Activated CD8-positive, alpha-beta memory T cell treated with anti-CD3 and anti-CD28 coated beads for 24 hours (primary cell): ENCODE data around the gene ZNF385D.
"Not testable (repeated sequence)": the region's sequence is repeated elsewhere in the genome, so short reads cannot be mapped to it uniquely, and the experiment has no call there.

Experiments used
- DNase-seq: peaks from one replicate; pipeline ENCODE4 v3.0.0-alpha.2; 2020

ZNF385D gene

DNA sequence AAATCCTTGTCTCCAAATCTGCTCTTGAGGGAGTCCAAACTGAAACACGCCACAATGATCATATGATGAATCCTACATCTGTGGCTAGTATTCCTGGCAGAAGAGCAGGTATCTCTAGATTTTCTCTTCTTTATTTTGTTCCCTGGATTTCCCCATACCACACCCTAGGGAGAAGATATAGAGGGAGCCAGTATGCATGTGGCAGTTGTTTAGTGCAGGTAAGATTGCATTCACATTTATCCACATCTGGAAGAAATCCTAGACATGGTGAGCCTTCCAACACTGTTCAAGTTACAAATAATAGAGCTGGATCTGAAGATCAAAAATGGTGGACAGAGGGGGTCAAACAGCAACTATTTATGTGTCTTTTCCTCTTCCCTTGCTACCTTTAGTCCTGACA, 316.7 kb downstream of the ZNF385D start:
- no peak for DNase-seq

DNA sequence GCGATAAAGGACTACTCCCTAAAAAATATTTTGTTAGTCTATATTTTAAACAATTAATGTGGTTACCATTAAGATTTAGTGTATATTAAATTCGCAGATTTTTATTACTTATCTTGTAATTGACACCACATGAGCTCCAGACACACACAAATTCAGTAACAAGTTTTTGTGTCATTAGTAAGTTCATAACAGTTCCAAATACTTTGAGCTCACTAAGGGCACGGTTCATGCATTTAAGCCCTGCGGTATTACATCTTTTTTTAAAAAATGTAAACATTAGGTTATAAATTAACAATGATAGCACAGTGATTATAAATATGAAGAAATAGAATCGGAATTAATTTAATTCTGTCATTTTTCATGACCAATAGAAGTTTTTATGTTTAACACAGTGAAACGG, 317.3 kb downstream of the ZNF385D start:
- no peak for DNase-seq

DNA sequence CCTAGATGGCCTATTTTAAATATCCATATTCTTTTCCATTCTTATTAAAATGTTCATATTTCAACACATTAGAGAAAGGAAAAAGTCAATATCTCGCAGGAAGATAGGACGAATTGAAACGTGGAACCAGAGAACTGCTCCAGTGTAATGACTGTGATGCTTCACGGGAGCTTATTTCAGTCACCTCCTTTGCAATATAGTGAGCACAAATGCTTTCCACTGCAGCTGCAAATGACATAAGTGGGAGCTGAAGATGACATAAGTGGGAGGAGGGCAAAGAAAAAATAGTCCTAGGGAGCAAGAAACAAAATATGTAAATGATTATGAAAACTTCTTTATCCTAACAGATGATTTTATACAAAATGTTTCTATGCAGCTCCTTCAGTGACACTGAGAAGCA, 324.1 kb downstream of the ZNF385D start:
- no peak for DNase-seq

DNA sequence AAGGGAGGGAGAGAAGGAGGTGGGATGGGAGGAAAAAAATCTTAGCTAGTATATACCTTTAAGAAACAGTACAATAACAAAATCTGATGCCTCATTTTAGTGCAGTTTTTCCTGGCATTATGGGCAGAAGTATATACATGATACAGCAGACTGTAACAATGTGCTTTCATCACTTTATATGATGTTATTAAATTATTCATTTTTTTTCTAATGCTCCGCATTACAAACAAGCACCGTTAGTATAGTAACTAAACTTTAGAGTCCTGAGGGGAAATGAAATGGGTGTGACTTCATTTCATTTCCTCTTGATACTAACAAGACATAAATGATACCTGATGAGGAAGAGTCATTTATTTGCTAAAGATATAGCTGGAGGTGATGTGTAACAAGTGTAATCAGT, 325.3 kb downstream of the ZNF385D start:
- DNase-seq, result no peak

DNA sequence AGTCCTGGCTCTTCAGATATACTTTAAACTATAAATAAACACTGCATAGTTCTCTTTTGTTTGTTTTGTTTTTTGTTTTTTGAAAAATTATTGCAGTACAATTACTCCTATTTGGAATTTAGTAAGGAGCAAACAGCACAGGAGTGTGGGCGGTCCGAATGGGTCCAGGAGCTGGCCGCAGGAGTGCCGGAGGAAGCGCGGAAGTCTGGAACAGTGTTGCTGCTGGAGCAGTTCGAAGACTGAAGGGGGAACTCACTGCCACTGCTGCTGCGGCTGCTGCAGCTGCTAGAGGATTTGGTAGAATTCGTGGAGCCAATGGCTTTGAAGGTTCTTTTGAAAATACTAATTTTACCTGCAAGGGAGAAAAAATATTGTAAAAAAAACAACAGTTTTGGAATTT, 329.9 kb downstream of the ZNF385D start:
- no peak for DNase-seq

DNA sequence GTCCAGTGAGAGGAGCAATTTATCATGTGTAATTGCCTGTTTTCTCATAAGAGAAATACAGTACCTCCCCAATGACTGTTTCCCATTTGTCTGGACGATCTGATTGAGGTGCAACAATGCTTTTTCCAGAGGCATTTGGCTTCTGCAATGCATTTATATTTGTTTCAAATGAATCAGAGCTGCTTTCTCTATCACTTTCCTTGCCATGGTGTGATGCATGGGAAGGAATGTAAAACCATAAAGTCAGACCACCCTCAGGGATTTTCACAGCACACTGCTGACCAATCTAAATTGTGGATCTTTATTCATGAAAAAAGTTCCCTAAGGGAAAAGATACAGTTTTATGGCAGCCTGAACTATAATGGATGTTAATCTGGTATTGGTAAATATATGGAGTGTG, 333.0 kb downstream of the ZNF385D start:
- DNase-seq, result no peak

DNA sequence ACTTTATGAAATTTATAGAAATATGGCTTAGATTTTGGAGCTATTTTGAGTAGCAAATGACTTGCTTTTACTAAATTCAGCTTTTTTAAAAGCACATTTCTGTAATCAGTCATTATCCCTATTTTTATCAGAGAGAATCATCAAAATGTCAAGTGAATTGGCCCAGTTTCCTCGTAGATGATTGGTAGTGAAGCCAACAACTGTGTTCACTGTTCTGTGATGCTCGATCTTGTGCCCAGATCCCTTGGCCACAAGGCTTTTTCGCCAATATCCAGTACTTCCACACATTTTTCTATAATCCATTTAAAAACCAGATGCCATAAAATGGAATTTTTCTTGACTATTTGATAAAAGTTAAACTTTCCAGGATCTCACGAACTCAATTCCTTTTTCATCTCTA, 336.5 kb downstream of the ZNF385D start:
- DNase-seq, result no peak

DNA sequence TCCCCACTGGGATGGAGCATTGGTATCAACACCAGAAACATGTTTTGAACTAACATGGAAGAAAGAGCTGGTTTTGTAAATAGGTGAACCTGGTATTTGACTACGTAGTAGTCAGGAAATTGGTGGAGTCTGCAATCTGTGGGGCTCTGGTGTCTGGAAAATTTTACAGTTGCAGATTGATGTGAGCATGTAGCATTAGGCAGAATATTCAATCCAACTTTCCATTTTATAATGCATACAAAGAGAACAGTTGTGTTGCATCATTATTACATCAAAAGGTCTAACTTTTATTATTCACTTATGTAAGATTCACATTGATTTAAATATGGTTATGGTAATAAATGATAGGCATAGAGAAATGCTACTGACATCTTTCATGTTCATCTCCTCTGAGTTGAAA, 340.0 kb downstream of the ZNF385D start:
- DNase-seq, result no peak

DNA sequence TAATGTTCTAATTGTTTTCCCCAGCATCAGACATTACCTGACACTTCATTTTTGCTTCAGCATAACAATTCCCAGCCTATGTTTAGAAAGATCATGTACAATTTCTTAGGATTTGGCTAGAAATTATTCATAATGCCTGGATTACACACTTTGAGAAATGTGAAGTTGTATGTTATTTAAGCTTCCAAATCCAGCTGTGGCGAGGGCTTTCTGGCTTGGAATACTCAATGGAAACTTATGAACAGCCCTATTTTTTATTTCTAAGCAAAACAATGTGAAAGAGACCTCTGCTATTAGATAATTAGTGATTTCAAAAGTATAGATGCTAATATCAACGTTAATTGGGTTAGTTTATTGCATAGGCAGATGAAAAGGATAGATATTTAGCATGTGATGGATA, 341.6 kb downstream of the ZNF385D start:
- DNase-seq, result no peak

DNA sequence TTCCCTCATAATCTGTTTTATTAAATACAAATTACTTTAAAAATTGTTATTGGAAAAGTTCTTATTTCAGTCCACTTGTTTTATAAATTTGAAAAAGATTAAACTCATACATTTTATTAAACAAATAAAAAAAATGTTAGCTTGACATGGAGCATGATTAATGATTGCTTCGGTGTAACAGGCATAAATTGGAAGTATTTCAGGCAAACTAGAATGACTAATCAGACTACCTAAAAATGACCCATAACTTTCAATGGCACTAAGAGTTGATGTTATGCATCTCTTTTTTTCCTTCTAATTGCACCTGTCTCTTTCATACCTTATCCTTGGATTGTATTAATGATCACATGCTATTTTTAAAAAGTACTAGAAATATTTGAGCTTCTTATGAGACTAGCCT, 343.3 kb downstream of the ZNF385D start:
- no peak for DNase-seq

DNA sequence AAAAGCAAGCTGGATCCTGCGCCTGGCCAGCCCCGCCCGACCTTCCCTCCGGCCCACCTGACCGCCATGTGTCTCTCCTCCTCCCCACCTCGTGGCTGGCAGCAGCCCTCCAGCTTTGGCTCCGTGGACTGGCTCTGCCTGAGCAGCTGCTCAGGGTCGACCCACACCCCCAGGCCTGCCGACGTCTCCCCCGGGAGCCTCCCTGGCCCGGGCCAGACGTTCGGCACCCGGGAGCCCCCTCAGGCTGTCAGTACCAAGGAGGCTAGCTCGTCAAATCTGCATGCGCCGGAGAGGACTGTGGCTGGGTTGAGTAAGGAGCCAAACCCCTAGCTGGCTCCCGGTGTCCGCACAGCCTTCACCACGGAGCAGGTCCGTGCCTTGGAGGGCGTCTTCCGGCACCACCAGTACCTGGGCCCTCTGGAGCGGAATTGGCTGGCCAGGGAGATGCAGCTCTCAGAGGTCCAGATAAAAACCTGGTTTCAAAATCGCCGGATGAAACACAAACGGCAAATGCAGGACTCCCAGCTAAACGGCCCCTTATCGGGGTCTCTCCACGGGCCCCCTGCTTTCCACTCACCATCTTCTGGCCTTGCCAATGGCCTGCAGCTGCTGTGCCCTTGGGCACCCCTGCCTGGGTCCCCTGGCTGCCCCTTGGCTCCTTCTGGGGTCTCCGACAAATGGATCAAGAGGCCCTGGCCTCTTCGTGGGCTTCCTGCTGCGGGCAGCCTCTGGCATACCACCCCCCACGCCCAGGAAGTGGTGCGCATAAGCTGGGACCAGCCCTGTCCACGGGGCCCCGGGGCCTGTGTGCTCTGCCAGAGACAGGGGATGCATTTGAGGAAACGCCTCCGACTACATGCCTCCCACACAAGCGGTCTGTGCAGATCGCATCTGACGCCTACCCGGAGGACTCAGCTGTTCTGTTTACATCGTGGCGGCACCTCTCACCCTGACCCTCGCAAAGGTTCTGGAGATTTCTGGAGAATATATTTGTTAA, 345.0 kb downstream of the ZNF385D start:
- DNase-seq, result no peak

DNA sequence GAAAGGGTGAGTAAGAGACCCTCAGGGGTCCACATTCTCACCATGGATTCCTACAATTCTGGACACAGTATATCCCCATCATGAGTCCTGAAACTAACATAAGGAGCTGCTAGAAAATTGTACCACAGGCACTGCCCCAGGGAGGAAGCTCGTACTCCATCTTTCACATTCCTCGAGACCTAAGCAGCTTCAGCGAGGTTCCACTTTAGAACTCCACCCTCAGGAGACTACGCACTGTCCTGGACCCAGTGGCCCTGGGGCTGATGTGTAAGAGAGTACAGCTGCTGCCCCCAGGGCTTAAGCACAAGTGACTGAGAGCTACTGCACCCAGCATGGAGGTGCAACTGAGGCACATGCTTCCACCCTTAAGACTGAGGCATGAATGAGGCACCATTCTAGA, 352.5 kb downstream of the ZNF385D start:
- no peak for DNase-seq

DNA sequence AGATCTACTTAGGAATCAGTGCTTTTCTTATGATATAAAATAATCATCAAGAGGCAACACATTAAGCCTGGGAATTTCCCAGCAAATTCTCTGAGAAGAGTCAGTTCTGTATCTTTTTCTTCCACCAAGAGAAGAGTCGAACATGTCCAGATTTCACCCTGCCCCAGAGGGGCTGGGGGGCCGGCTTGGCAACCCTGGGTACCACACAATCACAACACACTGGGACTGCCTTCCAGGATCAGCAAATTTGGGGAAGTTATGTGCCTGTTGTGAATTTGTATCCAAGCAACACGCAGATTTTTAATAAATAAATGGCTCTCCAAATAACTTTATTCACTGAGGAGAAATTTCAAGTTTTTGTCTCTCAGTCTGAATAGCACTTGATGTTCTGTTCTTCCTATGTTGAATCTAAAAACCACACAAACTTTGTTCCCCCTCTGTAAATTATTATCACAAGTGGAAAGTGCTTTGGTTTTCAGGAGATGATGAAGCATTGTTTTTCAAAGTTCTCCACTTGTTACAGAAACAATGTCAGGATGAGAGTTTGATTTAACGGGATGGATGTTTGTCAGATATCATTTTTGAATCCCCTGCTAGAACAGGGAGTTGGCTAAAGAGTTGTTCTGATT, 357.2 kb downstream of the ZNF385D start:
- no peak for DNase-seq

DNA sequence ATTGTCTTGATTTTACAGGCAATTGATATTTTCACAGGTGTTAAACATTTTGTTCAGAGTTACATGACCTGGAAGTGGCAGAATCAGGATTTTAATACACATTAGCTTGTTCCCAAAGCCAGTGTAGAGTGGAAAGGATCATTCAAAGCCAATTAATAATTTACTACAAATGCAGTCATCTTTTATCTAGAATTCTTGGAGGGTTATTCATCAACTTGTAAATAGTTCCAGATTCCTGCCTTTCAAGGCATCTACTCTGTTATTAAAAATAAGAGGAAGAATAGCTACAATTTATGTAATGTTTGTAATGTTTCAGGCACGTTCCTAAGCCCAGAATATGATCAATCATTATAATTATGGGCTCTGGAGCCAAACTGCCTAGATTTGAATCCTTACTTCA, 358.5 kb downstream of the ZNF385D start:
- DNase-seq, result no peak

DNA sequence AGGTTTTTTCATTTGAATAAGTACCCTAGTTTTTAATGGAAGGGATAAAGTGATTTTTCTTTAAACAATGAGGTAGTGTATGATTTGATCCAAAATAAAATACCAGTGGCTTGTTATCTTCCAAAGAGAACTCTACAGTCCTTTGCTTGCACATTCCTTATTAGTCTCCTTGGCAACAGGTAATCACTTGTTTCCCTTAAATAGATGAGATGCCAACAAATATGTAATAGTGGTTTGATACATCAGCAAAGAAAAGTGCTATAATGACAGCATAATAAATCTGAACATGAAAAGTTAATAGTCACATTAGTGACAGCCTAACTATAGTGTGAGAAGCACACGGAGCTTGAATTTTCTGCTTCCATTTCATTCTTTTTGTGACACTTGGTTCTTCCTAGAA, 360.2 kb downstream of the ZNF385D start:
- no peak for DNase-seq

DNA sequence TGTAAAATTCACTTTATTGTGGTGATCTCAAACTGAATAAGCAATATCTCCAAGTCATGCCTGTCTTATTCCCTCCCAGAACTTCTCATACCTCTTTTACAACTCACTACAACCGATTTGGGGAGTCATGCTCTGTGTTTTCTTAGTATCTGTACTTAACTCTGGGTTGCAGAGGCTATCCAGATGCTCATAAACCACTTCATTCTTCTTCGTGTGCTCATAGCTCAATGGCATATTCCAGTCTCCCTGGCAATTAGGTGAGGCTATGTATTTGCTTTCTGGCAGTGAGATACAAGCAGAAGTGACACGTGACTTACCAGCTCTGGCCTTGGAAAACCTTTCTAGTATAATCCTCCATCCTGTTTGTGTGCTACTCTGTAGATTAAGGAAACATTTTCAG, 360.9 kb downstream of the ZNF385D start:
- no peak for DNase-seq

DNA sequence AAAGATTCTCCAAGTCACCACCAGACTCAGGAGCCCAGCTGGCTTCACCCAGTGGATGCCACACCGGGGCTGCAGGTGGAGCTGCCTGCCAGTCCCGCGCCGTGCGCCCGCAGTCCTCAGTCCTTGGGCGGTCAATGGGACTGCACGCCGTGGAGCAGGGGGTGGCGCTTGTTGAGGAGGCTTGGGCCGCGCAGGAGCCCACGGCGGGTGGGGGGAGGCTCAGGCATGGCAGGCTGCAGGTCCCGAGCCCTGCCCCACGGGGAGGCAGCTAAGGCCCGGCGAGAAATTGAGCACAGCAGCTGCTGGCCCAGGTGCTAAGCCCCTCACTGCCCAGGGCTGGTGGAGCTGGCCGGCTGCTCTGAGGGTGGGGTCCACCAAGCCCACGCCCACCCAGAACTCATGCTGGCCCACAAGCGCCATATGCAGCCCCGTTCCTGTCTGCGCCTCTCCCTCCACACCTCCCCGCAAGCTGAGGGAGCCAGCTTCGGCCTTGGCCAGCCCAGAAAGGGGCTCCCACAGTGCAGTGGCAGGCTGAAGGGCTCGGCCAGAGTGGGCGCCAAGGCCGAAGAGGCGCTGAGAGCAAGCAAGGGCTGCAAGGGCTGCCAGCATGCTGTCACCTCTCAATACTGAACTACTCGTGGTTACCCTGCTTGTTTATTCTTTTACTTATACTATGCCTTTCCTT, 363.7 kb downstream of the ZNF385D start:
- DNase-seq, result not testable (repeated sequence)

DNA sequence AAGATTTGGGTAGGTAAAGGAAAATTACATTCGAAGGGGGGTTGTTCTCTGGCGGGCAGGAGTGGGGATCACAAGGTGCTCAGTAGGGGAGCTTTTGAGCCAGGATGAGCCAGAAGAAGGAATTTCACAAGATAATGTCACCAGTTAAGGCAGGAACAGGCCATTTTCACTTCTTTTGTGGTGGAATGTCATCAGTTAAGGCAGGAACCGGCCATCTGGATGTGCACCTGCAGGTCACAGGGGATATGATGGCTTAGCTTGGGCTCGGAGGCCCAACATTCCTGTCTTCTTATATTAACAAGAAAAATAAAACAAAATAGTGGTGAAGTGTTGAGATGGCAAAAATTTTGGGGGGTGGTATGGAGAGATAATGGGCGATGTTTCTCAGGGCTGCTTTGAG, 373.0 kb downstream of the ZNF385D start:
- DNase-seq, result not testable (repeated sequence)

DNA sequence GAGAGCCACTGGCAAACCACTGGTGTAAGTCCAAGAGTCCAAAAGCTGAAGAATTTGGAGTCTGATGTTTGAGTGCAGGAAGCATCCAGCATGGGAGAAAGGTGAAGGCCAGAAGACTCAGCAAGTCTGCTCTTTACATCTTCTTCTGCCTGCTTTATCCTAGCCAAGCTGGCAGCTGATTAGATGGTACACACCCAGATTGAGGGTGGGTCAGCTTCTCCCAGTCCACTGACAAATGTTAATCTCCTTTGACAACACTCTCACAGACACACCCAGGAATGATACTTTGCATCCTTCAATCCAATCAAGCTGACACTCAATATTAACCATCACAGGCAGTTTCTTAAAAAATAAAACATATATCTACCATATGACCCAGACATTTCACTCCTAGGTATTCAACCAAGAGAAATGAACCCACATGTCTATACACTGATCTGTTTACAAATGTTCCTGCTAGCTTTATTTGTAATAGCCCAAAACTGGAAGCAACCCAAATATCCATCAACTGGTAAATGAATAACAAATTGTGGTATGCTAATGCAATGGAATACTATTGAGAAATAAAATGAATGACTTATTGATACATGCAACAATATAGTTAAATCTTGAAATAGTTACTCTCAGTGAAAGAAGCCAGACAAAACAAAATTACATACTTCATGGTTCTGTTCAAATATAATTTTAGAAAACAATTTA, 373.8 kb downstream of the ZNF385D start:
- no peak for DNase-seq

DNA sequence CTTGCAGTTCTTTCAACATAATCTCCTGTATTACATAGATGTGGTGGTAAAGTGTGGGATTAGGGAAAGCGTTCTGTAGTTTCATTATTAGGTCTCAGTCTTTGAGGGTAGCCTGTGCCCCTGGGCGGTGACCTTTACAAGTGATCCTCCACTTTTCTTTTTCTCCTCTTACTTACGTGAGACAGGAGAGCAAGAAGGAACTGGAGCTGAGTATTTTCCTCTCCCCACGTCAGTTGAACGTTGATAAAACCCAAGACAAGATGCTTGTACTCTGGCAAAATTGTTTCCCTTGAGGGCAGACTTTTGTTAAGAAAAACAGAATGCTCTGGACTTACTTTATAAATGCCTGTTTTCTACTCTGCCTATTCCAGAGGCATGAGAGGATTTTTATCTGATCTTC, 378.7 kb downstream of the ZNF385D start:
- no peak for DNase-seq
